Activated naive CD4-positive, alpha-beta T cell treated with anti-CD3 and anti-CD28 coated beads, Interleukin-2, amount 50 U/mL, for 24 hours (primary cell): ENCODE measurements around the gene AP1S1.
"Not testable (repeated sequence)": the region's sequence is repeated elsewhere in the genome, so short reads cannot be mapped to it uniquely, and the experiment has no call there.

Source experiments
- H3K27ac Mint-ChIP-seq: one replicate; pipeline ENCODE4 v1.8.0; 2021; ENCODE audit warnings: mild to moderate bottlenecking, mixed read lengths
- H3K27me3 Mint-ChIP-seq: one replicate; pipeline ENCODE4 v1.8.0; 2021; ENCODE audit warnings: mixed read lengths
- H3K36me3 Mint-ChIP-seq: one replicate; pipeline ENCODE4 v1.8.0; 2021; ENCODE audit warnings: mixed read lengths
- H3K4me1 Mint-ChIP-seq: one replicate; pipeline ENCODE4 v1.8.0; 2021; ENCODE audit warnings: mixed read lengths
- H3K4me3 Mint-ChIP-seq: one replicate; pipeline ENCODE4 v1.8.0; 2021; ENCODE audit warnings: mild to moderate bottlenecking, mixed read lengths
- H3K9me3 Mint-ChIP-seq: one replicate; pipeline ENCODE4 v1.8.0; 2021; ENCODE audit warnings: mixed read lengths

AP1S1 gene

DNA sequence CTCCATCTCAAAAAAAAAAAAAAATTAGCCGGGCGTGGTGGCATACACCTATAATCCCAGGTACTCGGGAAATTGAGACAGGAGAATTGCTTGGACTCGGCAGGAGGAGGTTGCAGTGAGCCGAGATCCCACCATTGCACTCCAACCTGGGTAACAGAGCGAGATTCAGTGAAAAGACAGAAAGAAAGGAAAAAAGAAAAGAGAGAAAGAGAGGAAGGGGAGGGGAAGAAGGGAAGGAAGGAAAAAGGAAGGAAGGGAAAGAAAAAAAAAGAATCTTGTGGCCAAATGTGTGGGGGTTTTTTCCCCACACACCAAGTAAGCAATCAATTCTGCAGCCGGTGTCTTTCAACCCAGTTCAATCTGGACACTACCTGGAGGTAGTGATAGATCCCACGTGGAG, 34.8 kb downstream of the AP1S1 start:
- Mint-ChIP-seq H3K27ac (no peak overlapping the region), H3K27me3 (peaks cover 3% of the 10 kb centered on the region), H3K9me3 (no peaks in the 10 kb centered on the region), H3K4me3 (no peak overlapping the region), H3K36me3 (no peaks in the 10 kb centered on the region), H3K4me1 (peaks cover 3% of the 10 kb centered on the region)

DNA sequence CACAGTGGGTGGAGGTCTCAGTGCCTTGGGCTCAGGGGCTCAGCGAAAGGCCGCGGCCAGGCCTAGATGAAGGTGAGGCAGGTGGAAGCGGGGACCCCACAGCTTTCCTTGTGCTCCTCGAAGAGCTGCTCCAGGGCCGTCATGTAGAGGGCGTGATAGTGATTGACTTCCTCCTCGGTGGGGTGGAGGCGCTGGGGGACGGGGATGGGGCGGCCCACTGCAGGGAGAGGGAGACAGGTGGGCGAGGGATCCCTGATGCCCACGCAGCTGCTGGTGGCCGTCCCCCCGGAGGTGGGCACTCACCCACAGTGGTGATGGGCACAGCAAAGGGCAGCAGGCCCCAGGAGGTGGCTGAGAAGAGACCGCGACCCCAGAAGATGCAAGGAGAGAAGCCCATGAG, 41.6 kb downstream of the AP1S1 start:
- Mint-ChIP-seq H3K36me3 (no peaks in the 10 kb centered on the region), H3K27ac (no peak overlapping the region), H3K27me3 (peaks cover 7% of the 10 kb centered on the region), H3K9me3 (no peaks in the 10 kb centered on the region), H3K4me3 (no peak overlapping the region), H3K4me1 (peaks cover 5% of the 10 kb centered on the region)

DNA sequence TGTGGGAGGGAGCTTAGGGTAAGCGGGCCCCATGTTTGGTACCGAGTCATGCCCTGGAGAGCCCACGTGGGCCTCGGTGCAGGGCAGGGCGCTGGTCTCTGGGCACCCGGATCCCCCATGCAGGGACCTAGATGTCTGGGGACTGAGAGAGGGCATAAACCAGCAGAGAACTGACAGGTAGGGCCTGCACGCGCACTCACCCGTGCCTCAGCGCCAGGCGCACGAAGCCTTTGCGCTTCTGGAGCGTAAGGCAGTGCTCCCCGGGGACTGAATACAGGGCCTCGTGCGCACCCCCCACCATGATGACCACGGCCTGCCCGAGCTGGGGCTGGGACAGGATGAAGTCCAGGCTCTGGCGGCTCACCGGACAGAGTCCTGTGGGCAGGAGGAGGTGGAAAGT, 43.7 kb downstream of the AP1S1 start:
- Mint-ChIP-seq H3K4me3 (no peak overlapping the region), H3K4me1 (peaks cover 9% of the 10 kb centered on the region), H3K36me3 (no peaks in the 10 kb centered on the region), H3K27ac (no peak overlapping the region), H3K9me3 (no peaks in the 10 kb centered on the region), H3K27me3 (peaks cover 14% of the 10 kb centered on the region)

DNA sequence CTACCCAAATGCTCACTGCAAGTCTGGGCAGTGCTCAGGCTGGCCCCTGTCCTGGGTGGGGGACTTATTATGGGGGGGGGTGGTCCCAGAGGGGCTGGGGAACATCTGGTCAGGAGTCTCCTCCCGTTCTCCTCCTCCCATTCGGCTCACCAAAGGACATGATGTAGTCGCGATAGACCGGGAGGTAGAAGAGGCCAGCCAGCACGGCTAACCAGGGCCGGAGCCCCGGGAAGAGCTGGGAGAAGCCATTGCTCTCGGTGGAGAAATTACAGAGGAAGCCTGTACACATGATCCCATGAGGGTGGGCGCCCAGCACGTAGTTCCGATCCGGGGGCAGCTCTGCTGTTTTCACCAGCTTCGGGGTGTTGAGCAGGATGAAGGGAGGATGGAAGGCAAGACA, 44.2 kb downstream of the AP1S1 start:
- peaks cover 14% of the 10 kb centered on the region for H3K27me3 Mint-ChIP-seq
- no peaks in the 10 kb centered on the region for H3K9me3 Mint-ChIP-seq
- peaks cover 10% of the 10 kb centered on the region for H3K4me1 Mint-ChIP-seq
- no peak overlapping the region for H3K4me3 Mint-ChIP-seq
- H3K27ac Mint-ChIP-seq, result no peak overlapping the region
- H3K36me3 Mint-ChIP-seq, result no peaks in the 10 kb centered on the region

DNA sequence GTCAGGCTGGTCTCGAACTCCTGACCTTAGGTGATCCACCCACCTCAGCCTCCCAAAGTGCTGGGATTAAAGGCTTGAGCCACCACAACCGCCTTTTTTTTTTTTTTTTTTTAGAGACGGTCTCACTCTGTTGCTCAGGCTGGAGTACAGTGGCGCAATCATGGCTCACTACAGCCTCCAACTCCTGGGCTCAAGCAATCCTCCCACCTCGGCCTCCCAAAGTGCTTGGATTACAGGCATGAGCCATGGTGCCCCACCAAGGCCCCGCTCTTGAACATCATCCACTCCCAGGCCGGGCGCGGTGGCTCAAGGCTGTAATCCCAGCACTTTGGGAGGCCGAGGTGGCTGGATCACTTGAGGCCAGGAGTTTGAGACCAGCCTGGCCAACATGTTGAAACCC, 45.2 kb downstream of the AP1S1 start:
- not testable (repeated sequence) for H3K27ac Mint-ChIP-seq, H3K4me3 Mint-ChIP-seq, H3K9me3 Mint-ChIP-seq, H3K36me3 Mint-ChIP-seq
- Mint-ChIP-seq H3K4me1 (peaks cover 17% of the 10 kb centered on the region), H3K27me3 (peaks cover 16% of the 10 kb centered on the region)

DNA sequence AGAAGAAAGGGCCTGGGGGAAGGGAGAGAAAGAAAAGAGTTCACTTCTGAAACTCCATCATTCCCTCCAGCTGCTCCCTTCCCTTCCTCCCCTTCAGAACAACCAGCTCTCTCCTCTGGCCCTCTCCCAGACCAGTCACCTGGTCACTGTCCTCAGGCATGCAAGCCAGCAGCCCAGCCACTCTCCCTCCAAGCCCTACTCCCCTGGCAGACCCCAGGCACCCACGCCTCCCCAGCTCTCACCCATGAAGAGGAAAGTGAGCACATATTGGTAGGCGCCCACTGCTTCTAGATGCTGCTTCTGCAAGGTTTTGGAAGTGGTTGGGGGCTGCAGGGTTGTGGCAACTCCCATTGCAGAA, 46.2 kb downstream of the AP1S1 start:
- no peaks in the 10 kb centered on the region for H3K9me3 Mint-ChIP-seq
- H3K4me1 Mint-ChIP-seq, result peaks cover 17% of the 10 kb centered on the region
- peaks cover 16% of the 10 kb centered on the region for H3K27me3 Mint-ChIP-seq
- H3K4me3 Mint-ChIP-seq, result no peak overlapping the region
- no peaks in the 10 kb centered on the region for H3K36me3 Mint-ChIP-seq
- no peak overlapping the region for H3K27ac Mint-ChIP-seq

DNA sequence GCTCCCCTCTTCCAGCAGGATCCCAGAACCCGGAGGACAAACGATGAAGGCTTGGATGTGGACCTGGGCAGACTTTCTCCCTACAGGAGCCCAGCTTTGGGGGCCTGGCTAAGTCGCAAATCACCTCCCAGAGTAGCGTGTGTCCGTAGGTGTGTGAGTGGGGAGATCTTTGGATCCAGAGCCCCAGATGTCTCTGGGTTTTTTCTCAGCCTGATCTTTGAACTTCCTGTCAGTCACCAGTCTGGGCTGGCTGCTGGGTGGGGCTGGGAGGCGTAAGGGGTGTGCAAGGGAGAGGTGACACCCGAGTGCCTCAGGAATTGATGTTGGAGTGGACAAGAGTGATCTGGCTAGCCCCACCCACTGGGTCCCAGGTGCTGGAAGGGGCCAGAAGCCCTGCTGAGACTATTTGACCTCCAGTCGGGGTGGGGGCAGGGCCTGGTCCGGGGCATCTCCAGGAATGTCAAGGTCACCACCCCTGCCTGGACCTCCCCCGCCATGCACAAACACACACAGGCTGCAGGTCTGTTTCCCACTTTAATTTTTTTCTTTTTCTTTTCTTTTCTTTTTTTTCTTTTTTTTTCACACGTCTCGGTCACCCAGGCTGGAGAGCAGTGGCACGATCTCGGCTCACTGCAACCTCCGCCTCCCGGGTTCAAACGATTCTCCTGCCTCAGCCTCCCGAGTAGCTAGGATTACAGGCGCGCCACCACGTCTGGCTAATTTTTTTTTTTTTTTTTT, 46.8 kb downstream of the AP1S1 start, which contains the start of gene MOGAT3:
MOGAT3 (minus strand) TSS at position 175 of the 738 bp plus-strand sequence. CDS start 182 bp downstream, outside the sequence.
- peaks cover 1% of the 10 kb centered on the region for H3K36me3 Mint-ChIP-seq
- H3K27me3 Mint-ChIP-seq, result peaks cover 16% of the 10 kb centered on the region
- H3K4me1 Mint-ChIP-seq, result peaks cover 17% of the 10 kb centered on the region
- no peaks in the 10 kb centered on the region for H3K9me3 Mint-ChIP-seq
- no peak within 1 kb of the TSS for H3K4me3 Mint-ChIP-seq
- no peak within 1 kb of the TSS for H3K27ac Mint-ChIP-seq

DNA sequence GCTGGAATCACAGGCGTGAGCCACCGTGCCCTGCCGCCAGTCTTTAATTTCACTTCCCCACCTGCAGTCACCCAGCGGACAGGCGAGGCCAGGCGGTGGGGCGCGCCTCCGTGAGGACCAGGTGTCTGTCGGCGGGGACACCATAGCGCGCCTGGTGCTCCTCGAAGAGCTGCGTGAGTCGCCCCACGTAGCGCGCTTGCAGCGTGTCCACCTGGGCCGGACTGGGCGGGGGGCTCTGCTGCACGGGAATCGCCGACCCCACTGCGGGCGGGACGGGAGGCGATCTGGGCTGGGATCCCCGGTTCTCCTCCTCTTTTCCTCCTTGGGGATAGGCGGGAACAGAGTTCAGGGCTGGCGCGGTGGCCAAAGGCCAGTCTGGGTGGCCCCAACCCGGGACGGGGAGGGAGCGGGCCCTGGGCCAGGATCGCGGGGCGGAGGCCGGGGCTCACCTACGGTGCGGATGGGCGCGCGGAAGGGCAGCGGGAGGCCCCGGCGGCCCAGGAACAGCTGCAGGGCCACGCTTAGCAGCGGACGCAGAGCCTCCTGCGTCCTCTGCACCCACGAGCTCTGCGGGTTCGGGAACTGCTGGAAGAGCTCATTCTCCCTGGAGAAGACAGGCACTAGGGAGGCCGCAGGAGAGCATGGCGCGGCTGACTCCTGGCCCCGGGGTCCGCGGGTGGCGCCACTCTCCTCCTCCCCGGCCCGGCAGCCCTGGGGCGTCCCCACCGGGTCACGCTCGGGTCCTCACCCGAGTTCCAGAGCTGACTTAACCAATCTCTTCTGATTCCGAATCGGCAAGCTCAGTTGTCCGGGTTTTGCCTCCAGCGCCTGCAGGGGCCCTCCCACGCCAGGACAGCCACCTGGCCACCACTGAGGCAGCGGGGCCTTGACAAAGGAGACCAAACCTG, 47.7 kb downstream of the AP1S1 start:
- H3K4me3 Mint-ChIP-seq, result peak overlapping the region; percentile 19

DNA sequence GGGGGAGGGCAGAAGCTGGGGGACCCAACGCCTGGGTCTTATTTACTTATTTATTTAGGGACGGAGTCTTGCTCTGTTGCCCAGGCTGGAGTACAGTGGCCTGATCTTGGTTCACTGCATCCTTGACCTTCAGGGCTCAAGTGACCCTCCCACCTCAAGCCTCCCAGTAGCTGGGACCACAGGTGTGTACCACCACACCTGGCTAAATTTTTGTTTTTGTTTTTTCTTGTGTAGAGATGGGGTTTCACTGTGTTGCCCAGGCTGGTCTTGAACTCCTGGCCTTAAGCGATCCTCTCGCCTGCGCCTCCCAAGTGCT, 48.3 kb downstream of the AP1S1 start:
- H3K27me3 Mint-ChIP-seq, result peaks cover 16% of the 10 kb centered on the region
- no peaks in the 10 kb centered on the region for H3K9me3 Mint-ChIP-seq
- H3K36me3 Mint-ChIP-seq, result peaks cover 1% of the 10 kb centered on the region
- peaks cover 17% of the 10 kb centered on the region for H3K4me1 Mint-ChIP-seq
- no peak overlapping the region for H3K27ac Mint-ChIP-seq
- H3K4me3 Mint-ChIP-seq, result peak overlapping the region; percentile 19

More for the DNA sequence above, 47.7 kb downstream of the AP1S1 start:
- Mint-ChIP-seq H3K9me3 (no peaks in the 10 kb centered on the region), H3K27me3 (peaks cover 16% of the 10 kb centered on the region), H3K36me3 (peaks cover 1% of the 10 kb centered on the region), H3K4me1 (peaks cover 17% of the 10 kb centered on the region), H3K27ac (no peak overlapping the region)

DNA sequence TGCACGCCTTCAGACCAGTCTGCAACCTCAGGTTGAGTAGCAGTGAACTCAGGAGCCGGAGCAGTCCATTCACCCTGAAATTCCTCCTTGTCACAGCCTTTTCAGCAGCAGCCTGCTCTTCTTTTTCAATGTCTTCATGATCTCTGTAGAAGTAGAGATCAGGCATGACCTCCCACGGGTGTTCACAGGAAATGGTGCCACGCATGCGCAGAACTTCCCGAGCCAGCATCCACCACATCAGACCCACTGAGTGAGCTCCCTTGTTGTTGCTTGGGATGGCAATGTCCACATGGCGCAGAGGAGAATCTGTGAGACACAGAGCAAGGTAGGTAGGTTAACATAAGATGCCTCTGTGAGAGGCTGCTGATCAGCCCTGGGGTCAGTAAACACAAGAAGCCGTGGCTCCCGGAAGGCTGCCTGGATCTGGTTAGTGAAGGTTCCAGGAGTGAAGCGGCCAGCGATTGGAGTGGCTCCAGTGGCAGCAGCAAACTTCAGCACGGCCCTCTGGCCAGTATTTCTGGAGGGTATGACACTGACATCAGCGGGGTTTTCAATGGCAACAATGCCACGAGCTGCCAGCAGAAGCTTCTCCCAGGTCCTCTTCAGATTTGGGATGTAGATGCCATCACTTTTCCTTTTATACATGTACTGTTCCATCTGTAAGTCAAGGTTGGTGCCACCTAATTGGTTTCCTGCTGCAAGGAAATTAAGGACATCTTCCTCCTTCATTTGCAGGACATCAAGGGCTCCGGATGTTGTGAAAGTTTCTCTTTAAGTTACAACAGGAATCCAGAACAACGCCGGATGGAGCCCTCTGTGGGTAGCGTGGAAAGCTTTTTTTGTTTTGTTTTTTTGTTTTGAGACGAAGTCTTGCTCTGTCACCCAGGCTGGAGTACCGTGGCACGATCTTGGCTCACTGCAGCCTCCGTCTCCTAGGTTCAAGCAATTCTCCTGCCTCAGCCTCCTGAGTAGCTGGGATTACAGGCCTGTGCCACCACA, 49.8 kb downstream of the AP1S1 start:
- H3K4me1 Mint-ChIP-seq, result peaks cover 17% of the 10 kb centered on the region
- not testable (repeated sequence) for H3K9me3 Mint-ChIP-seq, H3K36me3 Mint-ChIP-seq
- H3K27me3 Mint-ChIP-seq, result peaks cover 14% of the 10 kb centered on the region
- peak overlapping the region; percentile 81 for H3K4me3 Mint-ChIP-seq
- peak overlapping the region; percentile 94 for H3K27ac Mint-ChIP-seq

DNA sequence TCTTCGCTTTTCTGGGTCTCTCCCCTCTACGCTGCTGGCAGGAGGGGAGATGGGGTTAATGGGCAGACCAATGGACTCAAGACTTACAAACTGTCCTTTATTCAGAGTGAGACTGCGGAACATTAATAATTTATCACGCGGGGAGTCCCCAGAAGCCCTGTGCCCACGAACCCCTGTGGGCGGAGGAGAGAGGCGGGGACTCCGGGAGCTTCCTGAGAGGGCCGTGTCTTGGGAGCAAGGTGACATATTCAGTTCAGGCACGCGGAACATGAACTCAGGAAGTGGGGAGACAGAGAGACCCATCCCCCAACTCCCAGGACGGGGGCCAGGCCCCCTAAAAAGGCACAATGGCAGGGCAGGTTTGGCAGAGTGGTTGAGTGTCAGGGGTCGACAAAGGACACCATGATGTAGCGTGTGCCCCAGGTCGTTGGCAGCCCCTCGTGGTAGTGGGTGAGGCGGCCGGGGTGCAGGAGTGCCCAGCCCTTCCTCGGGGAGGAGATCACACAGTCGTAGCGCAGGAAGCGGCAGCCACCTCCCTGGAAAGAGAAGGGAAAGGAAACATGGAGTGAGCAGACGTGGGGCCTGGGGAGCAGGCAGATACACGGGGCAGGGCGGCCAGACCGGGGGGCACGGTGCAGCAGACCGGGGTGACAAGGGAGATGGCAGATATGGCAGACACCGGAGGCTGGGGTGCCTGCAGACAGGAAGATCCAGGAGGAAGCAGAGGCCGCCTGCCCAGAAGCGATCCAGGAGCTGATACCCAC, 51.8 kb downstream of the AP1S1 start:
- H3K36me3 Mint-ChIP-seq, result peaks cover 3% of the 10 kb centered on the region
- H3K4me3 Mint-ChIP-seq, result no peak overlapping the region
- H3K4me1 Mint-ChIP-seq, result peaks cover 13% of the 10 kb centered on the region
- peaks cover 7% of the 10 kb centered on the region for H3K27me3 Mint-ChIP-seq
- H3K27ac Mint-ChIP-seq, result peak overlapping the region; percentile 8
- no peaks in the 10 kb centered on the region for H3K9me3 Mint-ChIP-seq

DNA sequence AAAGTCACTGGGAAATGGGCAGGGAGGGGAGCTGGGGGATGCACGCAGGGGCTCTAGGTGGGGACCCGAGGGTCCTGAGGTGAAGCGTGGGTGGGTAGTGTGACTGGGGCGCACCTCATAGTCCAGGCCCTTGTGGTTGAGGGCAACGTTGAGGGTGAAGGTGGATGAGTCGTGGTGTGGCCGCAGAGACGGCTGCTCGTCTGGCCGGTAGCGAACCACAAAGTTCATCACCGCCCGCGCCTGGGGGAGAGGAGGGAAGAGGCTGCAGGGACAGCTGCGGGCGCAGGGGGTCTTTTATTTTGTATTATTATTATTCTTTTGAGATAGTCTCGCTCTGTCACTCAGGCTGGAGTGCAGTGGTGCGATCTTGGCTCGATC, 52.4 kb downstream of the AP1S1 start:
- Mint-ChIP-seq H3K4me1 (peaks cover 13% of the 10 kb centered on the region), H3K9me3 (no peaks in the 10 kb centered on the region), H3K36me3 (peaks cover 3% of the 10 kb centered on the region), H3K4me3 (no peak overlapping the region), H3K27ac (no peak overlapping the region), H3K27me3 (peaks cover 6% of the 10 kb centered on the region)

DNA sequence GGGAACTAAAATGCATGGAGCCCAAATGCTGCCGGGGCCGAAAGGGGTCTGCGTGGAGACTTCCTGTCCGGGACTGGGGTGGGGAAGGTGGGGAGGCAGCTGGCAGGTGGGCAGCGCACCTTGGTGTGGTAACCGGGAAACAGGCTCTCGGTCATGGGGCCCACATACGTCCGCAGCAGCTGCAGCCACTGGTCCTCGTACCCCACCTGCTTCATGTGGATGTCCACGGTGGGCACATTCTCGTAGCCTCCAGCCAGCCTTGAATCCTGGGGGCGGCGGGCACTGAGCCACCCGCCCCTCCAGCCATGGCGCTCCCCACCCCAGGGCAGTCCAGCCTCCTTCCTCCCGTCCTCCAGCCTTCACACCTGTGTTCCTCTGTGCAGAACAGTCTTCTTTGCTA, 53.2 kb downstream of the AP1S1 start:
- Mint-ChIP-seq H3K4me3 (no peak overlapping the region), H3K9me3 (no peaks in the 10 kb centered on the region), H3K36me3 (peaks cover 3% of the 10 kb centered on the region), H3K27ac (no peak overlapping the region), H3K4me1 (peaks cover 13% of the 10 kb centered on the region), H3K27me3 (peaks cover 5% of the 10 kb centered on the region)

DNA sequence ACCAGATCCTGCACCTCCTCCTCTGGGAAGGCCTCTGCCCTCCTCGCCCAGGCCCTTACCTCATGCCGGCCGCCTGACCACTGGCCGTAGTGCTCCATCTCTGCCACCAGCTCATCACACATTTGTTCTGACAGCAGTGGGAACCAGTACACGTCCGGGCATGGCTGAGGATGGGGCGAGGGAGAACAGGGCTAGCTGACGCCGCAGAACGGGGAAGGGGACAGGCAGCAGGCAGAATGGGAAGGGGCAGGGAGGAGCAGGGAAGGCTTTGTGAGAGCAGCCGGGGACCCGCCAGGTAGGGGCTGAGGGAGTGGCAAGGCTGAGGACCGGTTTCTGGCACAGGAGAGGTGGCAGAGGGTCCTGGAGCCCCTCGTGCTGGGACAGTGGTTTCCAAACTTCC, 54.5 kb downstream of the AP1S1 start:
- Mint-ChIP-seq H3K4me1 (peaks cover 6% of the 10 kb centered on the region), H3K27me3 (peaks cover under 1% of the 10 kb centered on the region), H3K36me3 (peaks cover 3% of the 10 kb centered on the region), H3K9me3 (no peaks in the 10 kb centered on the region), H3K4me3 (no peak overlapping the region), H3K27ac (no peak overlapping the region)

DNA sequence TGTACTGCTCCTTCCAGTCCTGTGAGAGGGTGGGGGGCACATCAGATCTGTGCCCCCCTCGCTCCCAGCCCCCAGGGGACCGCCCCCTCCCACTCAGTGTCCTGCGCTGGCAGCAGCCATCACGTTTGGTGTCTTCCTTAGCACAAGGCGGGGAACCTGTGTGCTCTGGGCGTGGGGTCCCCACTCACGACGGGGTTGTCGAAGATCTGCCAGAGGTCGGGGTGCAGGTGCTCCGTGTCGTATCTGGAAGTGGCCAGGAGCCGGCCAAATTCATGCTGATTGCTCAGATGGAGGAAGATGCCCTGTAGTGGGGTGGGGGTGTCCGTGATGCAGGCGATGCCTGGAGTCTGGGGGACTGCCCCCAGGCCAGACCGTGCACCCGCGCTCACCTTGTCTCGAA, 55.9 kb downstream of the AP1S1 start:
- Mint-ChIP-seq H3K4me1 (no peaks in the 10 kb centered on the region), H3K9me3 (no peaks in the 10 kb centered on the region), H3K4me3 (no peak overlapping the region), H3K27me3 (no peaks in the 10 kb centered on the region), H3K36me3 (peaks cover 3% of the 10 kb centered on the region), H3K27ac (no peak overlapping the region)
